ENCODE measurements around the gene GPR15. TPM values are rescaled to one million over a fixed set of nuclear protein-coding genes. Genes with fewer than 3 reads are reported as not detected.

The GPR15 gene
- total and polyA plus RNA-seq, 2 donors (not counting 1 experiment from before 2014, with no cell fraction given): under 0.01 TPM; not detected in 1

DNA sequence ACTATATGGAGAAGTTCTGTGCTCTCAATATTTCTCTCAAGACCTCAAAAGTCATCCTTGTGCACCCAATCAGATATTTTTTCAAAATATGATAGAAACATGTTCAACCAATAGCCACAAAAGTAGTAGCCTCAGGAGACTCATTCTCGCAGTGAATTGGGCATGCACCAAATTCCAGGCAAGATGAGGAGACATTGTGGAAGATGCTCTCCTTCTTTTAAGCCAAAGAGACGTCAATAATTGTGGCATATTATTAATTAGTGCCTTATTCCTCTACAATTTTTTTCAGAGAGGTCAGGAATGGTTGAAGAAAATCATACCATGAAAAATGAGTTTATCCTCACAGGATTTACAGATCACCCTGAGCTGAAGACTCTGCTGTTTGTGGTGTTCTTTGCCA lies 34.4 kb upstream of the GPR15 start, which contains the start of gene OR5K2:
OR5K2 (plus strand) TSS at position 301 of the 400 bp plus-strand sequence; CDS start at position 301, 0 bp downstream.
- no peak for DNase-seq (ENCODE audit: low read depth in 2 of 2)
- Histone ChIP-seq H3K79me2 (ENCODE audit: control insufficient read depth, insufficient read depth, low read length) (no peaks in the 10 kb centered on the region), H3K4me3 (replicated peaks in 1 of 4; ENCODE audit: control extremely low read depth in 1 of 4, insufficient read depth in 1 of 4, low read depth in 3 of 4, low read length in 4 of 4) (no peak within 1 kb of the TSS), H3K9me3 (ENCODE audit: control insufficient read depth, insufficient read depth, low read depth, low read length) (no peaks in the 10 kb centered on the region), H2AFZ (ENCODE audit: low read length) (no peak within 1 kb of the TSS), H3K4me1 (ENCODE audit: control insufficient read depth, extremely low read depth, insufficient read depth, low read length) (no peaks in the 10 kb centered on the region), H3K4me2 (ENCODE audit: extremely low read depth, insufficient read depth, low read length) (no peak within 1 kb of the TSS), H4K20me1 (ENCODE audit: control insufficient read depth, extremely low read depth, insufficient read depth, low read length) (peaks cover 1% of the 10 kb centered on the region), H3K27ac (ENCODE audit: insufficient read depth, low read length) (no peak within 1 kb of the TSS), H3K36me3 (ENCODE audit: control insufficient read depth, insufficient read depth, low read length) (no peaks in the 10 kb centered on the region), H3K27me3 (ENCODE audit: control insufficient read depth, insufficient read depth, low read length) (no peaks in the 10 kb centered on the region), H3K9ac (ENCODE audit: insufficient read depth, low read length) (no peak within 1 kb of the TSS)
- TF ChIP-seq EZH2 (IDR thresholded peaks at IDR 0.05; ENCODE audit: low read length, missing control alignments): no peak
- TF ChIP-seq, protein P1, sequence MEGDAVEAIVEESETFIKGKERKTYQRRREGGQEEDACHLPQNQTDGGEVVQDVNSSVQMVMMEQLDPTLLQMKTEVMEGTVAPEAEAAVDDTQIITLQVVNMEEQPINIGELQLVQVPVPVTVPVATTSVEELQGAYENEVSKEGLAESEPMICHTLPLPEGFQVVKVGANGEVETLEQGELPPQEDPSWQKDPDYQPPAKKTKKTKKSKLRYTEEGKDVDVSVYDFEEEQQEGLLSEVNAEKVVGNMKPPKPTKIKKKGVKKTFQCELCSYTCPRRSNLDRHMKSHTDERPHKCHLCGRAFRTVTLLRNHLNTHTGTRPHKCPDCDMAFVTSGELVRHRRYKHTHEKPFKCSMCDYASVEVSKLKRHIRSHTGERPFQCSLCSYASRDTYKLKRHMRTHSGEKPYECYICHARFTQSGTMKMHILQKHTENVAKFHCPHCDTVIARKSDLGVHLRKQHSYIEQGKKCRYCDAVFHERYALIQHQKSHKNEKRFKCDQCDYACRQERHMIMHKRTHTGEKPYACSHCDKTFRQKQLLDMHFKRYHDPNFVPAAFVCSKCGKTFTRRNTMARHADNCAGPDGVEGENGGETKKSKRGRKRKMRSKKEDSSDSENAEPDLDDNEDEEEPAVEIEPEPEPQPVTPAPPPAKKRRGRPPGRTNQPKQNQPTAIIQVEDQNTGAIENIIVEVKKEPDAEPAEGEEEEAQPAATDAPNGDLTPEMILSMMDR (conservative IDR thresholded peaks at IDR 0.05 in 1 of 2, IDR thresholded peaks at IDR 0.05 in 1 of 2; ENCODE audit: low read depth in 1 of 2, low read length in 2 of 2): no peak

DNA sequence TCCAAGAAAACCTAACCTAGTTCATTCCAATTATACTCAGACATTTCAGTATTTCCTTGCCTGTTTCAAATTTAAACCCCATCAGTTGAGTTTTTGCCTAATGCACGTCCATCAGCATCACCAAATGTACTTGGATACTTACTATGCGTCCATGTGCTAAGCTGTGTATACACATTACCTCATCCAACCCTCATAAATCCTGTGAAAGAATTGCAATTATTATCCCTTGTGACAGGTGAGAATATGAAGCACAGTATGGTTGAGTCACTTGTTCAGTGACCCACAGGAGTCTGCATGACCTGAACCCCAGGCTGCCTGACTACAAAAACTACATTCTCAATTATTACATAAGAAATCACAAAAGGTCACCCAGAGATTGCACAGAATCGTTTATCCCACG lies 31.8 kb upstream of the GPR15 start:
- no peak overlapping the region for H3K4me3 ChIP-seq (replicated peaks in 1 of 4; ENCODE audit: control extremely low read depth in 1 of 4, insufficient read depth in 1 of 4, low read depth in 3 of 4, low read length in 4 of 4)
- no peak for TF ChIP-seq EZH2 (IDR thresholded peaks at IDR 0.05; ENCODE audit: low read length, missing control alignments)
- TF ChIP-seq, protein P1 (conservative IDR thresholded peaks at IDR 0.05 in 1 of 2, IDR thresholded peaks at IDR 0.05 in 1 of 2; ENCODE audit: low read depth in 1 of 2, low read length in 2 of 2): no peak
- no peaks in the 10 kb centered on the region for H3K27me3 ChIP-seq (ENCODE audit: control insufficient read depth, insufficient read depth, low read length)
- no peak overlapping the region for H2AFZ ChIP-seq (ENCODE audit: low read length)
- H3K79me2 ChIP-seq (ENCODE audit: control insufficient read depth, insufficient read depth, low read length): no peaks in the 10 kb centered on the region
- H3K4me2 ChIP-seq (ENCODE audit: extremely low read depth, insufficient read depth, low read length): no peak overlapping the region
- H4K20me1 ChIP-seq (ENCODE audit: control insufficient read depth, extremely low read depth, insufficient read depth, low read length): peaks cover 1% of the 10 kb centered on the region
- no peak overlapping the region for H3K27ac ChIP-seq (ENCODE audit: insufficient read depth, low read length)
- DNase-seq (ENCODE audit: low read depth in 2 of 2): no peak
- H3K9me3 ChIP-seq (ENCODE audit: control insufficient read depth, insufficient read depth, low read depth, low read length): no peaks in the 10 kb centered on the region
- H3K36me3 ChIP-seq (ENCODE audit: control insufficient read depth, insufficient read depth, low read length): no peaks in the 10 kb centered on the region
- H3K9ac ChIP-seq (ENCODE audit: insufficient read depth, low read length): no peak overlapping the region
- no peaks in the 10 kb centered on the region for H3K4me1 ChIP-seq (ENCODE audit: control insufficient read depth, extremely low read depth, insufficient read depth, low read length)

DNA sequence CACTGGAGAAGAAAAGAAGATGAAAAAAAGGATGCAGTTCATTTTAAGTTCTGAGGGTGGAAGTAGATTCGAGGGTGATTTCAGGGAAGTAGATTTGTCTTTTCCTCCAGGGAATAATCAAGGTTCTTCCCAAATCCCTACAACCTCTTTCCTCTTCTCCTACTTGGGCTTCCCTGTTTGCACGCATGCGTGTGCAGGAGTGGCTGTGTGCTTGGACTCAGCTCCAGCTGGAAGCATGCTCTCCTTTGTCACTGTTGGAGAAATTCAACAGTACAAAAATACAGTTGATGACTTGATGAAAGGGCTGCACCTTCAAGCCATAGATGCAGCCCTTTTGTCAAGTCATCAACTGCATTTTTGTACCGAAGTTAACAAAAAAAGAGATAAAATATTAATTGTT lies 30.5 kb upstream of the GPR15 start:
- Histone ChIP-seq H3K36me3 (ENCODE audit: control insufficient read depth, insufficient read depth, low read length) (no peaks in the 10 kb centered on the region), H3K79me2 (ENCODE audit: control insufficient read depth, insufficient read depth, low read length) (no peaks in the 10 kb centered on the region), H3K4me2 (ENCODE audit: extremely low read depth, insufficient read depth, low read length) (no peak overlapping the region), H3K4me3 (replicated peaks in 1 of 4; ENCODE audit: control extremely low read depth in 1 of 4, insufficient read depth in 1 of 4, low read depth in 3 of 4, low read length in 4 of 4) (no peak overlapping the region), H3K9ac (ENCODE audit: insufficient read depth, low read length) (no peak overlapping the region), H2AFZ (ENCODE audit: low read length) (no peak overlapping the region), H3K27me3 (ENCODE audit: control insufficient read depth, insufficient read depth, low read length) (no peaks in the 10 kb centered on the region), H3K4me1 (ENCODE audit: control insufficient read depth, extremely low read depth, insufficient read depth, low read length) (no peaks in the 10 kb centered on the region), H3K9me3 (ENCODE audit: control insufficient read depth, insufficient read depth, low read depth, low read length) (no peaks in the 10 kb centered on the region), H3K27ac (ENCODE audit: insufficient read depth, low read length) (no peak overlapping the region), H4K20me1 (ENCODE audit: control insufficient read depth, extremely low read depth, insufficient read depth, low read length) (peaks cover 1% of the 10 kb centered on the region)
- DNase-seq (ENCODE audit: low read depth in 2 of 2): no peak
- TF ChIP-seq EZH2 (IDR thresholded peaks at IDR 0.05; ENCODE audit: low read length, missing control alignments): no peak
- TF ChIP-seq, protein P1 (conservative IDR thresholded peaks at IDR 0.05 in 1 of 2, IDR thresholded peaks at IDR 0.05 in 1 of 2; ENCODE audit: low read depth in 1 of 2, low read length in 2 of 2): no peak

Data from fibroblast of lung (primary cell).